Measurements from ENCODE around the gene WNT10A. TPM values are rescaled to one million over a fixed set of nuclear protein-coding genes. Genes with fewer than 3 reads are reported as not detected.

Gene WNT10A
- total RNA-seq, 1 donor from 2014 or later = 2.5 TPM

DNA sequence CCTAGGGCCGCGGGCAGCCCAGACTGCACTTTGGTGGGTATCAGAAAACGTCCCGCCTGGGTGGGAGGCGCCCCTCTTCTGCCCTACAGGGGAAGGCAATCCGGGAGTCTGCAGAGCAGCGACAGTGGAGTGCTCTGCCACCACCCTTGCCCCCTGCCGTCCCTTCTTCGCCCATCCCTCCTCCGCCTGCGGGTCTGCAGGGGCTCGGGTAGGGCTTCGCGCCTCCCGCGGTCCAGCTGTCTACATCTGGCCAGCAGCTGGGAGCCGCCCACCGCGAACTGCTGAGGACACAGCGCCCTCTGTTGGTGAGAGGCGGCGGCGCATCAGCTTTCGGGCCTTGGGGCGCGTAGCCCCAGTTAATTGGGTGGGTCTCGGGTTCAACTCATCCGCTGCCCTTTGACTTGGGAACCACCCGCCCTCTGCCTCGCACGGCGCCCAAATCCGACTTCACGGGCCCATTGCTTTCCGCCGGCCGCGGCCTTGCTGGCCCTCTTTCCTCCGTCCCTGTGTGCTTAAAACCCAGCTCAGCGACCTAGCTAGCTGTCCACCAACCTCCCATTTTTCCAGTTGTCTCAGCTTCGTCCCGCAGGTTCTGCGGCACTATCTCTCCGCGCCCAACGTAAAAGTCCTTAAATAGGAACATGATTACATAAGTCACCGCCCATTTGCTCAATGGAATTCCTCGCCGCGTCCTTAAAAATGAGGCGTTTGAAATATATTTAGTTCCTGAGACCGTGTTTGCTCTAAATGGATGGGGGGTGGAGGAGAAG, 17.6 kb downstream of the WNT10A start:
- no peak for DNase-seq (ENCODE audit: low read depth)
- TF ChIP-seq EZH2 (IDR thresholded peaks at IDR 0.05; ENCODE audit: insufficient read depth, low read length) = peak; percentile 51
- TF ChIP-seq, protein P1, sequence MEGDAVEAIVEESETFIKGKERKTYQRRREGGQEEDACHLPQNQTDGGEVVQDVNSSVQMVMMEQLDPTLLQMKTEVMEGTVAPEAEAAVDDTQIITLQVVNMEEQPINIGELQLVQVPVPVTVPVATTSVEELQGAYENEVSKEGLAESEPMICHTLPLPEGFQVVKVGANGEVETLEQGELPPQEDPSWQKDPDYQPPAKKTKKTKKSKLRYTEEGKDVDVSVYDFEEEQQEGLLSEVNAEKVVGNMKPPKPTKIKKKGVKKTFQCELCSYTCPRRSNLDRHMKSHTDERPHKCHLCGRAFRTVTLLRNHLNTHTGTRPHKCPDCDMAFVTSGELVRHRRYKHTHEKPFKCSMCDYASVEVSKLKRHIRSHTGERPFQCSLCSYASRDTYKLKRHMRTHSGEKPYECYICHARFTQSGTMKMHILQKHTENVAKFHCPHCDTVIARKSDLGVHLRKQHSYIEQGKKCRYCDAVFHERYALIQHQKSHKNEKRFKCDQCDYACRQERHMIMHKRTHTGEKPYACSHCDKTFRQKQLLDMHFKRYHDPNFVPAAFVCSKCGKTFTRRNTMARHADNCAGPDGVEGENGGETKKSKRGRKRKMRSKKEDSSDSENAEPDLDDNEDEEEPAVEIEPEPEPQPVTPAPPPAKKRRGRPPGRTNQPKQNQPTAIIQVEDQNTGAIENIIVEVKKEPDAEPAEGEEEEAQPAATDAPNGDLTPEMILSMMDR (IDR thresholded peaks at IDR 0.05; ENCODE audit: insufficient read depth, low read depth, low read length) = peak; percentile 59
- no peak overlapping the region for H3K4me3 ChIP-seq (ENCODE audit: insufficient read depth, low read depth, low read length)

DNA sequence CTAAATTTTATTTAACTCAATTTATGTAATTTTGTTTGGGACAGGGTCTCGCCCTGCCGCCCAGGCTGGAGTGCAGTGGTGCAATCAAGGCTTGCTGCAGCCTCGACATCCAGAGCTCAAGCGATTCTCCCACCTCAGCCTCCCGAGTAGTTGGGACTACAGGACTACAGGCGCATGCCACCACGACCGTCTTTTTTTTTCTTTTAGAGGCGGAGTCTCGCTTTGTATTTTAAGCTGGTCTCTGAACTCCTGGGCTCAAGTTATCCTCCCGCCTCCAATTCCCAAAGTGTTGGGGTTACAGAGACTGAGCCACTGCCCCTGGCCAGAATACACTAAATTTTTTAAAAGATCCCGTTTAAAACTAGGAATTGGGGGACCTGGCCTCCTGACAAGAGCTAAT, 18.5 kb downstream of the WNT10A start:
- H3K27ac Mint-ChIP-seq (ENCODE audit: unreplicated experiment) = no peak overlapping the region
- Histone ChIP-seq H3K4me1 (ENCODE audit: insufficient read depth, low read length) (peaks cover 23% of the 10 kb centered on the region), H3K4me3 (ENCODE audit: insufficient read depth, low read depth, low read length) (no peak overlapping the region), H3K27ac (ENCODE audit: low read depth, low read length) (no peak overlapping the region), H3K9ac (ENCODE audit: low read length) (no peak overlapping the region), H3K4me2 (ENCODE audit: low read length) (no peak overlapping the region), H3K27me3 (ENCODE audit: insufficient read depth, low read length) (peaks cover 73% of the 10 kb centered on the region), H2AFZ (ENCODE audit: low read depth, low read length) (no peak overlapping the region), H3K36me3 (ENCODE audit: insufficient read depth, low read length) (no peaks in the 10 kb centered on the region), H3K79me2 (ENCODE audit: insufficient read depth, low read length) (no peaks in the 10 kb centered on the region), H4K20me1 (ENCODE audit: insufficient read depth, low read length) (no peaks in the 10 kb centered on the region), H3K9me3 (ENCODE audit: insufficient read depth, low read depth, low read length) (no peaks in the 10 kb centered on the region)
- TF ChIP-seq, protein P1 (IDR thresholded peaks at IDR 0.05; ENCODE audit: insufficient read depth, low read depth, low read length) = no peak
- no peak for TF ChIP-seq EZH2 (IDR thresholded peaks at IDR 0.05; ENCODE audit: insufficient read depth, low read length)
- no peak overlapping the region for H3K4me3 Mint-ChIP-seq (ENCODE audit: unreplicated experiment)
- FAIRE-seq (no peak), DNase-seq (ENCODE audit: low read depth) (no peak)
- H3K36me3 Mint-ChIP-seq (ENCODE audit: low read depth, unreplicated experiment) = no peaks in the 10 kb centered on the region
- peaks cover 6% of the 10 kb centered on the region for H3K9me3 Mint-ChIP-seq (ENCODE audit: unreplicated experiment)
- peaks cover 59% of the 10 kb centered on the region for H3K27me3 Mint-ChIP-seq (ENCODE audit: low read depth, unreplicated experiment)
- H3K4me1 Mint-ChIP-seq (ENCODE audit: low read depth, unreplicated experiment) = peaks cover 18% of the 10 kb centered on the region

More for the DNA sequence above, 17.6 kb downstream of the WNT10A start:
- no peaks in the 10 kb centered on the region for H3K79me2 ChIP-seq (ENCODE audit: insufficient read depth, low read length)
- H3K27ac ChIP-seq (ENCODE audit: low read depth, low read length) = no peak overlapping the region
- H3K27ac Mint-ChIP-seq (ENCODE audit: unreplicated experiment) = peak overlapping the region; percentile 21
- H3K36me3 ChIP-seq (ENCODE audit: insufficient read depth, low read length) = no peaks in the 10 kb centered on the region
- no peaks in the 10 kb centered on the region for H3K9me3 ChIP-seq (ENCODE audit: insufficient read depth, low read depth, low read length)
- H4K20me1 ChIP-seq (ENCODE audit: insufficient read depth, low read length) = no peaks in the 10 kb centered on the region
- H3K4me2 ChIP-seq (ENCODE audit: low read length) = peak overlapping the region; percentile 81
- H3K36me3 Mint-ChIP-seq (ENCODE audit: low read depth, unreplicated experiment) = no peaks in the 10 kb centered on the region
- peaks cover 25% of the 10 kb centered on the region for H3K4me1 Mint-ChIP-seq (ENCODE audit: low read depth, unreplicated experiment)
- H3K9me3 Mint-ChIP-seq (ENCODE audit: unreplicated experiment) = peaks cover 8% of the 10 kb centered on the region
- peak overlapping the region; percentile 4 for H3K4me3 Mint-ChIP-seq (ENCODE audit: unreplicated experiment)
- H3K27me3 ChIP-seq (ENCODE audit: insufficient read depth, low read length) = peaks cover 77% of the 10 kb centered on the region
- peaks cover 65% of the 10 kb centered on the region for H3K27me3 Mint-ChIP-seq (ENCODE audit: low read depth, unreplicated experiment)
- H2AFZ ChIP-seq (ENCODE audit: low read depth, low read length) = no peak overlapping the region
- H3K9ac ChIP-seq (ENCODE audit: low read length) = no peak overlapping the region
- no peak for FAIRE-seq
- H3K4me1 ChIP-seq (ENCODE audit: insufficient read depth, low read length) = peaks cover 23% of the 10 kb centered on the region

DNA sequence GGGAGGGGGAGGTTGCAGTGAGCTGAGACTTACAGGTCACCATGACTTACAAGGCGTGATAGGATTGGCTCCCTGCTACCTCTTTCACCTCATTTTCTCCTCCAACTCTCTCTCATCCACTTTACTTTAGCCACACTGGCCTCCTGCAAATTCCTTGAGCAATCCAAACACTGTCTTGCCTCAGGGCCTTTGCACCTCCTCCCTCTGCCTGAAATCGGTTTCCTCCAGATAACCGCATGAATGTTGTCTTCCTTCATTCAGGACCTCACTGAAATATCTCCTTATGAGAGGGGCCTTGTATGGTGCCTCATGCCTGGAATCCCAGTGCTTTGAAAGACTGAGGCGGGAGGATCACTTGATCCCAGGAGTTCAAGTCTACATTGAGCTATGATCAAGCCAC, 21.8 kb downstream of the WNT10A start:
- Histone ChIP-seq H3K36me3 (ENCODE audit: insufficient read depth, low read length) (no peaks in the 10 kb centered on the region), H3K9ac (ENCODE audit: low read length) (no peak overlapping the region)
- no peak overlapping the region for H3K4me3 Mint-ChIP-seq (ENCODE audit: unreplicated experiment)

More for the DNA sequence above, 21.8 kb downstream of the WNT10A start:
- DNase-seq (ENCODE audit: low read depth) (no peak), FAIRE-seq (no peak)
- Histone ChIP-seq H3K27me3 (ENCODE audit: insufficient read depth, low read length) (peaks cover 59% of the 10 kb centered on the region), H3K9me3 (ENCODE audit: insufficient read depth, low read depth, low read length) (no peaks in the 10 kb centered on the region), H3K4me1 (ENCODE audit: insufficient read depth, low read length) (peaks cover 6% of the 10 kb centered on the region), H2AFZ (ENCODE audit: low read depth, low read length) (no peak overlapping the region), H3K4me2 (ENCODE audit: low read length) (no peak overlapping the region), H3K79me2 (ENCODE audit: insufficient read depth, low read length) (no peaks in the 10 kb centered on the region), H3K4me3 (ENCODE audit: insufficient read depth, low read depth, low read length) (no peak overlapping the region), H3K27ac (ENCODE audit: low read depth, low read length) (no peak overlapping the region), H4K20me1 (ENCODE audit: insufficient read depth, low read length) (no peaks in the 10 kb centered on the region)
- TF ChIP-seq, protein P1 (IDR thresholded peaks at IDR 0.05; ENCODE audit: insufficient read depth, low read depth, low read length) = no peak
- TF ChIP-seq EZH2 (IDR thresholded peaks at IDR 0.05; ENCODE audit: insufficient read depth, low read length) = no peak
- Mint-ChIP-seq H3K27me3 (ENCODE audit: low read depth, unreplicated experiment) (peaks cover 62% of the 10 kb centered on the region), H3K27ac (ENCODE audit: unreplicated experiment) (no peak overlapping the region), H3K4me1 (ENCODE audit: low read depth, unreplicated experiment) (peaks cover 5% of the 10 kb centered on the region), H3K9me3 (ENCODE audit: unreplicated experiment) (peaks cover 3% of the 10 kb centered on the region), H3K36me3 (ENCODE audit: low read depth, unreplicated experiment) (no peaks in the 10 kb centered on the region)
